ENCODE results near the gene HSD17B13. TPM values are rescaled to one million over a fixed set of nuclear protein-coding genes. Genes with fewer than 3 reads are reported as not detected.

HSD17B13 gene
- polyA plus RNA-seq, 1 of the 3 experiments (the other 2 are of a cell fraction) = 0.13 TPM

- no peak overlapping the region for H3K4me2 ChIP-seq
- CTCF ChIA-PET = interaction anchor here (1.6 kb wide), 1 partner anchor 25 kb away, joined by 4 read pairs; no protein-coding TSS in a partner anchor
- H3F3A ChIP-seq (replicated peaks; ENCODE audit: insufficient read depth) = no peaks in the 10 kb centered on the region
- H3K4me3 ChIP-seq (ENCODE audit: low read depth in 2 of 2, low read length in 1 of 2) = no peak overlapping the region
- no peaks in the 10 kb centered on the region for H4K20me1 ChIP-seq (ENCODE audit: insufficient read depth)
- 94% methylated on average over 3 of the region's 3 CpGs for WGBS (ENCODE audit: low lambda C conversion rate)
- no peak for TF ChIP-seq YY1 (IDR thresholded peaks at IDR 0.05; ENCODE audit: low read depth)
- no peak for TF ChIP-seq USF2 (IDR thresholded peaks at IDR 0.05; ENCODE audit: borderline replicate concordance, low read depth, low read length)
- no peak for TF ChIP-seq TEAD4 (IDR thresholded peaks at IDR 0.05; ENCODE audit: borderline replicate concordance, insufficient read depth)
- TF ChIP-seq FOXM1 (IDR thresholded peaks at IDR 0.05; ENCODE audit: low read depth) = no peak
- no peak for TF ChIP-seq SMC3 (IDR thresholded peaks at IDR 0.05; ENCODE audit: low read depth, low read length)
- no peak for TF ChIP-seq FOSL2 (IDR thresholded peaks at IDR 0.05; ENCODE audit: borderline replicate concordance, low read depth)
- TF ChIP-seq MEF2A (IDR thresholded peaks at IDR 0.05; ENCODE audit: borderline replicate concordance, low read depth) = no peak
- TF ChIP-seq RXRA (IDR thresholded peaks at IDR 0.05; ENCODE audit: borderline replicate concordance, low read depth) = no peak
- TF ChIP-seq GATA2 (CRISPR knock-in tag; IDR thresholded peaks at IDR 0.05) = no peak
- TF ChIP-seq ELF1 (IDR thresholded peaks at IDR 0.05) = no peak
- TF ChIP-seq SIN3A (IDR thresholded peaks at IDR 0.05; ENCODE audit: borderline replicate concordance, low read depth, low read length) = no peak
- no peak for TF ChIP-seq FOXJ3 (CRISPR knock-in tag; IDR thresholded peaks at IDR 0.05)
- TF ChIP-seq RAD21 (IDR thresholded peaks at IDR 0.05; ENCODE audit: low read length) = no peak
- no peak for TF ChIP-seq JUND (IDR thresholded peaks at IDR 0.05)
- no peaks in the 10 kb centered on the region for H3K9me3 ChIP-seq
- H3K36me3 ChIP-seq (replicated peaks in 1 of 2; ENCODE audit: control insufficient read depth in 1 of 2, insufficient read depth in 2 of 2, low read length in 1 of 2) = no peaks in the 10 kb centered on the region
- no peak overlapping the region for H3K9ac ChIP-seq
- H3K4me1 ChIP-seq (ENCODE audit: control insufficient read depth in 1 of 2, insufficient read depth in 2 of 2, low read depth in 1 of 2, low read length in 1 of 2) = no peaks in the 10 kb centered on the region
- H3K9me2 ChIP-seq = no peaks in the 10 kb centered on the region
- no peak overlapping the region for H2AFZ ChIP-seq (ENCODE audit: low read depth)
- H3K27me3 ChIP-seq (ENCODE audit: insufficient read depth) = no peaks in the 10 kb centered on the region
- no peaks in the 10 kb centered on the region for H3K79me2 ChIP-seq (ENCODE audit: insufficient read depth)
- no peak for DNase-seq
- POLR2A ChIA-PET = no interaction called here
- no peak overlapping the region for H3K27ac ChIP-seq (ENCODE audit: low read depth in 2 of 2, low read length in 1 of 2)
Observed at GRCh38 chr4:87311684-87312083, 11.0 kb downstream of the HSD17B13 start.

- WGBS (ENCODE audit: low lambda C conversion rate) = 93% methylated on average over 4 of the region's 4 CpGs
- H2AFZ ChIP-seq (ENCODE audit: low read depth) = no peak overlapping the region
- POLR2A ChIA-PET = no interaction called here
- H3F3A ChIP-seq (replicated peaks; ENCODE audit: insufficient read depth) = no peaks in the 10 kb centered on the region
- no peak overlapping the region for H3K4me2 ChIP-seq
- no peaks in the 10 kb centered on the region for H3K27me3 ChIP-seq (ENCODE audit: insufficient read depth)
- no peak overlapping the region for H3K9ac ChIP-seq
- H3K79me2 ChIP-seq (ENCODE audit: insufficient read depth) = no peaks in the 10 kb centered on the region
- H3K36me3 ChIP-seq (replicated peaks in 1 of 2; ENCODE audit: control insufficient read depth in 1 of 2, insufficient read depth in 2 of 2, low read length in 1 of 2) = no peaks in the 10 kb centered on the region
- no peaks in the 10 kb centered on the region for H4K20me1 ChIP-seq (ENCODE audit: insufficient read depth)
- H3K27ac ChIP-seq (ENCODE audit: low read depth in 2 of 2, low read length in 1 of 2) = no peak overlapping the region
- no peaks in the 10 kb centered on the region for H3K9me2 ChIP-seq
- no peak for DNase-seq
- no peaks in the 10 kb centered on the region for H3K9me3 ChIP-seq
- no peak overlapping the region for H3K4me3 ChIP-seq (ENCODE audit: low read depth in 2 of 2, low read length in 1 of 2)
- H3K4me1 ChIP-seq (ENCODE audit: control insufficient read depth in 1 of 2, insufficient read depth in 2 of 2, low read depth in 1 of 2, low read length in 1 of 2) = no peaks in the 10 kb centered on the region
- CTCF ChIA-PET = interaction anchor here (1.6 kb wide), 1 partner anchor 26 kb away, joined by 4 read pairs; no protein-coding TSS in a partner anchor
- TF ChIP-seq SIN3A (IDR thresholded peaks at IDR 0.05; ENCODE audit: borderline replicate concordance, low read depth, low read length) (no peak), ELF1 (IDR thresholded peaks at IDR 0.05) (no peak), JUND (IDR thresholded peaks at IDR 0.05) (no peak), MAX (IDR thresholded peaks at IDR 0.05; ENCODE audit: low read depth) (no peak), NFIC (IDR thresholded peaks at IDR 0.05; ENCODE audit: borderline replicate concordance) (no peak), USF1 (IDR thresholded peaks at IDR 0.05; ENCODE audit: borderline replicate concordance, low read depth) (no peak), TEAD4 (IDR thresholded peaks at IDR 0.05; ENCODE audit: borderline replicate concordance, insufficient read depth) (no peak), RAD21 (IDR thresholded peaks at IDR 0.05; ENCODE audit: low read length) (no peak), EP300 (IDR thresholded peaks at IDR 0.05; ENCODE audit: borderline replicate concordance in 1 of 2, low read depth in 1 of 2, low read length in 1 of 2) (no peak), MXI1 (IDR thresholded peaks at IDR 0.05; ENCODE audit: low read depth, low read length) (no peak), GATA2 (CRISPR knock-in tag; IDR thresholded peaks at IDR 0.05) (no peak), REST (IDR thresholded peaks at IDR 0.05; ENCODE audit: low read depth, low read length) (no peak), RXRA (IDR thresholded peaks at IDR 0.05; ENCODE audit: borderline replicate concordance, low read depth) (no peak), FOSL2 (IDR thresholded peaks at IDR 0.05; ENCODE audit: borderline replicate concordance, low read depth) (no peak), FOXM1 (IDR thresholded peaks at IDR 0.05; ENCODE audit: low read depth) (no peak), POLR2AphosphoS5 (IDR thresholded peaks at IDR 0.05; ENCODE audit: low read depth, low read length) (no peak), RCOR1 (IDR thresholded peaks at IDR 0.05; ENCODE audit: low read length) (no peak), MEF2A (IDR thresholded peaks at IDR 0.05; ENCODE audit: borderline replicate concordance, low read depth) (no peak)
Observed at GRCh38 chr4:87310691-87311335, 11.9 kb downstream of the HSD17B13 start.
